CD14-positive monocyte (primary cell): ENCODE data around the gene STX18. TPM values are rescaled to one million over a fixed set of nuclear protein-coding genes. Genes with fewer than 3 reads are reported as not detected.

ENCODE experiments used
- DNase-seq, 3 donors: peaks; one replicate each; pipeline ENCODE4 v3.0.0-alpha.2; 2011 to 2022
- H2AFZ ChIP-seq: 2 replicates; pipeline ENCODE4 v1.6.0; 2012; ENCODE audit warnings: mild to moderate bottlenecking, low read depth, low read length, inconsistent platforms; ENCODE audit not compliant: insufficient read depth, poor library complexity, severe bottlenecking
- H3K27ac ChIP-seq, 2 donors: 1 replicate in 1 of 2; 2 replicates in 1 of 2; pipeline ENCODE4 v1.5.1; 2012 to 2013; ENCODE audit warnings: low read length in 2 of 2, control low read depth in 1 of 2, inconsistent platforms in 1 of 2, low read depth in 1 of 2, mild to moderate bottlenecking in 1 of 2
- H3K27me3 ChIP-seq, 2 donors: one replicate each; pipeline versions ENCODE4 v1.6.0 to v1.6.1; 2011 to 2013; ENCODE audit warnings: low read length in 2 of 2; ENCODE audit not compliant: control insufficient read depth in 2 of 2, insufficient read depth in 2 of 2
- H3K36me3 ChIP-seq, 2 donors: replicated peaks in 1 of 2; 1 replicate in 1 of 2; 2 replicates in 1 of 2; pipeline versions ENCODE4 v1.5.1 to v1.6.1; 2012 to 2013; ENCODE audit warnings: low read length in 2 of 2, control low read depth in 1 of 2, inconsistent platforms in 1 of 2, mild to moderate bottlenecking in 1 of 2; ENCODE audit not compliant: insufficient read depth in 2 of 2, control insufficient read depth in 1 of 2
- H3K4me1 ChIP-seq, 2 donors: 1 replicate in 1 of 2; 2 replicates in 1 of 2; pipeline versions ENCODE4 v1.5.1 to v1.6.1; 2012 to 2013; ENCODE audit warnings: low read length in 2 of 2, control low read depth in 1 of 2, inconsistent platforms in 1 of 2, mild to moderate bottlenecking in 1 of 2, moderate library complexity in 1 of 2; ENCODE audit not compliant: insufficient read depth in 2 of 2, control insufficient read depth in 1 of 2
- H3K4me2 ChIP-seq: replicated peaks from 2 replicates; pipeline ENCODE3; 2012; ENCODE audit warnings: low read length, moderate library complexity, mild to moderate bottlenecking; ENCODE audit not compliant: poor library complexity, severe bottlenecking; ENCODE audit errors: extremely low read depth
- H3K4me3 ChIP-seq, 3 experiments: fragments of 200-600 bp in 1 of 3; sonication (generic) in 1 of 3; replicated peaks in 1 of 3; 1 replicate in 2 of 3; 2 replicates in 1 of 3; pipeline ENCODE4 v1.5.1; 2011 to 2013; ENCODE audit warnings: low read length in 3 of 3, mild to moderate bottlenecking in 3 of 3, control low read depth in 2 of 3, low read depth in 2 of 3, inconsistent platforms in 1 of 3, moderate library complexity in 1 of 3
- H3K79me2 ChIP-seq: 2 replicates; pipeline ENCODE4 v1.6.0; 2012; ENCODE audit warnings: mild to moderate bottlenecking, control low read depth, inconsistent platforms, low read length, moderate library complexity; ENCODE audit not compliant: insufficient read depth
- H3K9ac ChIP-seq: 2 replicates; pipeline ENCODE4 v1.6.0; 2017; ENCODE audit warnings: low read length, mild to moderate bottlenecking; ENCODE audit not compliant: insufficient read depth, poor library complexity, severe bottlenecking
- H3K9me3 ChIP-seq, 2 donors: replicated peaks in 1 of 2; 1 replicate in 1 of 2; 2 replicates in 1 of 2; pipeline versions ENCODE4 v1.5.1 to v1.6.1; 2012 to 2013; ENCODE audit warnings: low read length in 2 of 2, control low read depth in 1 of 2; ENCODE audit not compliant: control insufficient read depth in 1 of 2, insufficient read depth in 1 of 2
- H4K20me1 ChIP-seq: 2 replicates; pipeline ENCODE4 v1.6.0; 2012; ENCODE audit warnings: mild to moderate bottlenecking, low read length, control low read depth, moderate library complexity; ENCODE audit not compliant: insufficient read depth
- H3K27ac Mint-ChIP-seq, 7 donors: one replicate each; pipeline ENCODE4 v1.8.0; 2020; ENCODE audit warnings: mild to moderate bottlenecking in 7 of 7, mixed read lengths in 7 of 7, moderate library complexity in 6 of 7, inconsistent platforms in 2 of 7
- H3K27me3 Mint-ChIP-seq, 3 donors: one replicate each; pipeline ENCODE4 v1.8.0; 2021 to 2022; ENCODE audit warnings: low read depth in 3 of 3, mild to moderate bottlenecking in 3 of 3, mixed read lengths in 3 of 3, moderate library complexity in 3 of 3, inconsistent platforms in 1 of 3
- H3K36me3 Mint-ChIP-seq, 2 donors: one replicate each; pipeline ENCODE4 v1.8.0; 2020; ENCODE audit warnings: mixed read lengths in 2 of 2, inconsistent platforms in 1 of 2, mild to moderate bottlenecking in 1 of 2
- H3K4me1 Mint-ChIP-seq: one replicate; pipeline ENCODE4 v1.8.0; 2020; ENCODE audit warnings: mild to moderate bottlenecking, mixed read lengths
- H3K4me3 Mint-ChIP-seq, 2 donors: one replicate each; pipeline ENCODE4 v1.8.0; 2020; ENCODE audit warnings: mild to moderate bottlenecking in 2 of 2, mixed read lengths in 2 of 2, moderate library complexity in 1 of 2
- H3K9me3 Mint-ChIP-seq, 7 donors: one replicate each; pipeline ENCODE4 v1.8.0; 2020 to 2022; ENCODE audit warnings: mixed read lengths in 7 of 7, mild to moderate bottlenecking in 6 of 7, moderate library complexity in 6 of 7, inconsistent platforms in 2 of 7
- WGBS: methylation state at CpG from one replicate; pipeline ENCODE4 v1.1.5; 2013; ENCODE audit warnings: missing lambda C conversion rate; ENCODE audit not compliant: insufficient coverage; 5-methylcytosine and 5-hydroxymethylcytosine counted together
- intact Hi-C, 2 donors: fragments of 100-400 bp; cut with micrococcal nuclease; formaldehyde crosslinking; loops; one replicate each; pipeline versions ENCODE4 v1.15.0 to v1.15.1; 2023
- polyA plus RNA-seq, 3 donors: library from polyadenylated mRNA; depleted of rRNA in 1 of 3; unstranded in 2 of 3; stranded (reverse) in 1 of 3; fragments of 300-500 nt in 2 of 3; fragments of >200 nt in 1 of 3; fragmentation: Illumina TruSeq in 2 of 3; gene quantifications; 1 replicate in 2 of 3; 2 replicates in 1 of 3; pipeline ENCODE4 v1.2.3, GENCODE V29; 2012 to 2021
- TF ChIP-seq, protein P1 (sequence below): fragments of 200-600 bp; IDR thresholded peaks from one replicate; pipeline ENCODE4 v1.8.0; 2022; ENCODE audit warnings: antibody characterized with exemption, mild to moderate bottlenecking

Gene STX18
- polyA plus RNA-seq, 3 donors: 19.0 to 24.1 (median 19.6) TPM

DNA sequence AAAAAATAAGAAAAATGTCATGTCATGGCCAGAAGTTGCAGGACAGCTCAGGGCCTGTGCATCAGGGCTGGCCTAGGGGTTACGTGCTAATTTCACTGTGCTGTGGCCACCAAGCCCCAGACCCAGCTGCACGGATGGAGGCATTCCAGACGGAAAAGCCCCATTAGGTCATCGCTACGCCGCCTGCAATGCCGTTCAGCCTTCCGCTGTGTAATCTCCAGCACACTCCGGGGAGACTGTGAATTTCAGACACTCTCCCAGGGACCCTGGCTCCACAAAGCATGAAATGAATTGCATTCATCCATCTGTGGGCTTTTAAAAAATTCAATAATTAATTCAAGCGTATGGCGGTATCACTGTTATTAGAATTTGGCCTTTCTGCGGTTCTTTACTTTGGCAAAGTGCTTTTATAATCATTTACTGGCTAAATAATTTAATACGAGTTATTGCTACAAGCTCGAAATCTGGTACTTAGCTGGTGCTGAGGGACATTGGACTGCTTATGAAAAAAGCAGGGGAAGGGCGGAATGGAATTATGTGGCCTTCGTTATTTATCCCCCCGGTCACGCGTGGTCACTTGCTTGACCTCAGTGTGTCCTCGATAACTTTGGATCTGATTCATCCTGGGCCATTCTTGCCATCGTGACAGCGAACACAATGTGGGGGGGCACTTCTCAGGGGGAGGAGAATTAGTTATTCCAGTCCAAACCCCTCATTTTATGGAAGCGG, 164.0 kb downstream of the STX18 start:
- no peak overlapping the region for H2AFZ ChIP-seq
- Mint-ChIP-seq H3K27ac (no peak overlapping the region), H3K36me3 (no peaks in the 10 kb centered on the region), H3K27me3 (peaks cover 23 to 26% (median 26%) of the 10 kb centered on the region in 3 donors), H3K9me3 (peaks cover 0 to 9% (median 4%) of the 10 kb centered on the region in 7 donors), H3K4me3 (no peak overlapping the region), H3K4me1 (no peaks in the 10 kb centered on the region)
- no peaks in the 10 kb centered on the region for H3K4me1 ChIP-seq
- peaks cover 0 to 3% of the 10 kb centered on the region in 2 donors for H3K9me3 ChIP-seq
- intact Hi-C loops: no loop called here
- no peak overlapping the region for H3K4me3 ChIP-seq
- 80% methylated on average over 7 of the region's 23 CpGs for WGBS
- no peak overlapping the region for H3K27ac ChIP-seq
- no peaks in the 10 kb centered on the region for H3K36me3 ChIP-seq
- no peak for DNase-seq
- H3K4me2 ChIP-seq: no peak overlapping the region
- H3K79me2 ChIP-seq: no peaks in the 10 kb centered on the region
- H3K27me3 ChIP-seq: peaks cover 0 to 3% of the 10 kb centered on the region in 2 donors
- no peaks in the 10 kb centered on the region for H4K20me1 ChIP-seq
- TF ChIP-seq, protein P1, sequence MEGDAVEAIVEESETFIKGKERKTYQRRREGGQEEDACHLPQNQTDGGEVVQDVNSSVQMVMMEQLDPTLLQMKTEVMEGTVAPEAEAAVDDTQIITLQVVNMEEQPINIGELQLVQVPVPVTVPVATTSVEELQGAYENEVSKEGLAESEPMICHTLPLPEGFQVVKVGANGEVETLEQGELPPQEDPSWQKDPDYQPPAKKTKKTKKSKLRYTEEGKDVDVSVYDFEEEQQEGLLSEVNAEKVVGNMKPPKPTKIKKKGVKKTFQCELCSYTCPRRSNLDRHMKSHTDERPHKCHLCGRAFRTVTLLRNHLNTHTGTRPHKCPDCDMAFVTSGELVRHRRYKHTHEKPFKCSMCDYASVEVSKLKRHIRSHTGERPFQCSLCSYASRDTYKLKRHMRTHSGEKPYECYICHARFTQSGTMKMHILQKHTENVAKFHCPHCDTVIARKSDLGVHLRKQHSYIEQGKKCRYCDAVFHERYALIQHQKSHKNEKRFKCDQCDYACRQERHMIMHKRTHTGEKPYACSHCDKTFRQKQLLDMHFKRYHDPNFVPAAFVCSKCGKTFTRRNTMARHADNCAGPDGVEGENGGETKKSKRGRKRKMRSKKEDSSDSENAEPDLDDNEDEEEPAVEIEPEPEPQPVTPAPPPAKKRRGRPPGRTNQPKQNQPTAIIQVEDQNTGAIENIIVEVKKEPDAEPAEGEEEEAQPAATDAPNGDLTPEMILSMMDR: no peak
- H3K9ac ChIP-seq: no peak overlapping the region

DNA sequence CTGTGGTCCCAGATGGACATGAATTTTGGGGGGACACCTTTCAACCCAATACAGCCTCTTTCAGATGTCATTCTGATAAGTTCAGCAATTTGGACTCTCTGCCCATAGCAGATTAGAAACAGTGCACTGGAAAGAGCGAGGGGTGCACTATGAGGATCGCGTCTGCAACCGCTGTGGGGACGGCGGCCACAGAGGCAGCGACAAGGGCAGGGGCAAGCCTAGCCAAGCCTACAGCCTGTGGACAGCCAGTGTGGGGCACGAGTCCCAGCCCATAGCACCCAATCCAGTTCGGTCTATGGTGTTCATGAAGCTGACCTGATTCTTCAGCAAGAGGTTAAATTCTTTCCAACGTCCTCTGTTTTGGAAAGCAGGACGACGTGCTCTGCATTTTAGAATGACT, 164.7 kb downstream of the STX18 start:
- no peak overlapping the region for H3K27ac ChIP-seq
- Mint-ChIP-seq H3K4me1 (no peaks in the 10 kb centered on the region), H3K27ac (no peak overlapping the region), H3K36me3 (no peaks in the 10 kb centered on the region), H3K27me3 (peaks cover 21% of the 10 kb centered on the region in 3 donors), H3K9me3 (peaks cover 0 to 9% (median 4%) of the 10 kb centered on the region in 7 donors), H3K4me3 (no peak overlapping the region)
- peaks cover 0 to 3% of the 10 kb centered on the region in 2 donors for H3K9me3 ChIP-seq
- no peaks in the 10 kb centered on the region for H3K79me2 ChIP-seq
- H2AFZ ChIP-seq: no peak overlapping the region
- whole genome bisulfite sequencing: 92% methylated on average over 9 of the region's 12 CpGs
- intact Hi-C loops: no loop called here
- no peaks in the 10 kb centered on the region for H3K4me1 ChIP-seq
- no peak overlapping the region for H3K4me2 ChIP-seq
- TF ChIP-seq, protein P1: no peak
- no peak overlapping the region for H3K9ac ChIP-seq
- H3K27me3 ChIP-seq: peaks cover 0 to 3% of the 10 kb centered on the region in 2 donors
- no peak overlapping the region for H3K4me3 ChIP-seq
- no peaks in the 10 kb centered on the region for H3K36me3 ChIP-seq
- no peaks in the 10 kb centered on the region for H4K20me1 ChIP-seq
- no peak for DNase-seq
